Measurements from ENCODE around the gene TKT. TPM values are rescaled to one million over a fixed set of nuclear protein-coding genes. Genes with fewer than 3 reads are reported as not detected.
"Not testable (repeated sequence)": the region's sequence is repeated elsewhere in the genome, so short reads cannot be mapped to it uniquely, and the experiment has no call there.

Gene TKT, protein sequence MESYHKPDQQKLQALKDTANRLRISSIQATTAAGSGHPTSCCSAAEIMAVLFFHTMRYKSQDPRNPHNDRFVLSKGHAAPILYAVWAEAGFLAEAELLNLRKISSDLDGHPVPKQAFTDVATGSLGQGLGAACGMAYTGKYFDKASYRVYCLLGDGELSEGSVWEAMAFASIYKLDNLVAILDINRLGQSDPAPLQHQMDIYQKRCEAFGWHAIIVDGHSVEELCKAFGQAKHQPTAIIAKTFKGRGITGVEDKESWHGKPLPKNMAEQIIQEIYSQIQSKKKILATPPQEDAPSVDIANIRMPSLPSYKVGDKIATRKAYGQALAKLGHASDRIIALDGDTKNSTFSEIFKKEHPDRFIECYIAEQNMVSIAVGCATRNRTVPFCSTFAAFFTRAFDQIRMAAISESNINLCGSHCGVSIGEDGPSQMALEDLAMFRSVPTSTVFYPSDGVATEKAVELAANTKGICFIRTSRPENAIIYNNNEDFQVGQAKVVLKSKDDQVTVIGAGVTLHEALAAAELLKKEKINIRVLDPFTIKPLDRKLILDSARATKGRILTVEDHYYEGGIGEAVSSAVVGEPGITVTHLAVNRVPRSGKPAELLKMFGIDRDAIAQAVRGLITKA
- total RNA-seq (2014; rRNA removed; shearing (Covaris generic)): 182 and 278 TPM in 2 replicates

DNA sequence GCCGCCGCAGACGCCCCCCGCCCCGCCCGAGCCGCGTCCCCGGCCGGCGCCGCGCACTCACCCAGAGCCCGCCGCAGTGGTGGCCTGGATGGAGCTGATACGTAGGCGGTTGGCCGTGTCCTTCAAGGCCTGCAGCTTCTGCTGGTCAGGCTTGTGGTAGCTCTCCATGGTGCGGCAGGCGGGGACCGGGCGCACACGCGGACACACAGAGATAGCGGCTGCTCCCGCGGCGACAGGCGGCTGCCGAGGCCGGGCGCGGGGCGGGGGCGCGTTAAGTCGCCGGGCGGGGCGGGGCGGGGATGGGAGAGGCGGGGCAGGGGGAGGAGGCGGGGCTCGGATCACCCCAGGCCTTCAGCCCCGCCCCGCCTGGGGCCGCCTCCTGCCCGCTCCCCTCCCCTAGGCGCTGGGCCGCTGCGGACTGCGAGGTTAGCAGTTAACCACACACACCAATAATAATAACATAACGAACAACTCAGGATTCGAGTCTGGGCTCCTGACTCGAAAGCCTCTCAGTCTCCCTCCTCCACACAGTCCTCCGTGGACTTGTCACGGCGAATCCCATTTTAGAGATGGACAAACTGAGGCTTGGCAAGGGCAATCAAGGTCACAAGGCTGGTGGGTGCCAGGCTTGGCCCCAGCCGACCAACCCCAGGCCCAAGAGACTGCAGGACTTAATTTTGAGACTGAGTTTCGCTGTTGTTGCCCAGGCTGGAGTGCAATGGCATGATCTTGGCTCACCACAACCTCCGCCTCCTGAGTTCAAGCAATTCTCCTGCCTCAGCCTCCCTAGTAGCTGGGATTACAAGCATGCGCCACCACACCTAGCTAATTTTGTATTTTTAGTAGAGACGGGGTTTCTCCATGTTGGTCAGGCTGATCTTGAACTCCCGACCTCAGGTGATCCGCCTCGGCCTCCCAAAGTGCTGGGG is at the start of gene TKT:
TKT (minus strand) TSS at position 248 of the 929 bp plus-strand sequence; CDS start at position 168, 80 bp downstream.
- H3K4me3 ChIP-seq: peak within 1 kb of the TSS; percentile 98
- no peaks in the 10 kb centered on the region for H3K27me3 ChIP-seq (replicated peaks)
- peaks cover 38% of the 10 kb centered on the region for H3K36me3 ChIP-seq
- peak within 1 kb of the TSS; percentile 39; the same call in 1 of the 2 replicates for H3K27ac ChIP-seq
- peak; percentile 59 to 84 for DNase-seq (ENCODE audit: low read depth in 1 of 2, low spot score in 2 of 2)
- H3K9me3 ChIP-seq (replicated peaks): no peaks in the 10 kb centered on the region
- H3K4me1 ChIP-seq (replicated peaks): peaks cover 29% of the 10 kb centered on the region

DNA sequence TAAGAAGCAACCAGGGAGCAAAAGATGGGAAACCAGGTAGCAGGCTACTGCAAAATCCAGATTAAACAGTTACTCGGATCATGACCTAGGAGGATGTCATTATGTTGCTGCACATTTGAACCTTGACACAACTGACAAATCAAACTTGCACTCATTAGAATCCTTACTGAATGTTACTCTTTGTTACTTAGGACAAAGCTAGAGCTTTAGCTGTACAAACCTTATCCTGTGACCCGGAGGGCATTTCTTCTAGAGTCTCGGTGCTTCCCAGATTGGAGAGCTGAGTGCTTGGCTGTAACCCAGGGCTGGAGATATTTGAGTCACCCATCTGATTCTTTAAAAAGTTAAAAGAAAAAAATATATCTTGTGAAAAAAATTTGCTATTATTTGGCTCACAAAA is 48.1 kb upstream of the TKT start:
- H3K27me3 ChIP-seq (replicated peaks): no peaks in the 10 kb centered on the region
- peaks cover 5% of the 10 kb centered on the region for H3K4me1 ChIP-seq (replicated peaks)
- peaks cover 44% of the 10 kb centered on the region for H3K36me3 ChIP-seq
- H3K9me3 ChIP-seq (replicated peaks): no peaks in the 10 kb centered on the region
- no peak overlapping the region for H3K27ac ChIP-seq
- H3K4me3 ChIP-seq: no peak overlapping the region
- no peak for DNase-seq (ENCODE audit: low read depth in 1 of 2, low spot score in 2 of 2)

DNA sequence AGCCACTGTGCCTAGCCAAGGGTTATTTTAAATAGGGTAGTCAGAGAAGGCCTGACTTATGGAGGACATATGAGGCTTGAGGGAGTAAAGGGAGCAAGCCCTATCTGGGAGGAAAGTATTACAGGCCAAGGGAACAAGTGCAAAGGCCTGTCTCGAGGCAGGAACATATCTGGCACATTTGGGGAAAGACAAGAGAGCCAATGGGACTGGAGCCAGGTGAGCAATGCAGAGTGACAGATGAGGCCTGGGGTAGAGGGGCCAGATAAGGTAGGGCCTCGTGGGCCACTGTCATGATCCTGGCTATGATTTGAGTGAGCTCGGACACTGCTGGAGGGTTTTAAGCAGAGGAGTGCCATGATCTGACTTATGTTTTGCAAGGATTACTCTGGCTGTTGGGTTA is 47.7 kb upstream of the TKT start:
- Histone ChIP-seq H3K9me3 (replicated peaks) (no peaks in the 10 kb centered on the region), H3K36me3 (peaks cover 44% of the 10 kb centered on the region), H3K27me3 (replicated peaks) (no peaks in the 10 kb centered on the region), H3K4me3 (no peak overlapping the region), H3K27ac (no peak overlapping the region), H3K4me1 (replicated peaks) (peaks cover 5% of the 10 kb centered on the region)
- no peak for DNase-seq (ENCODE audit: low read depth in 1 of 2, low spot score in 2 of 2)

GRCh38 chr3:53300826-53301225 is 45.0 kb upstream of the TKT start:
- no peaks in the 10 kb centered on the region for H3K9me3 ChIP-seq (replicated peaks)
- no peak overlapping the region for H3K4me3 ChIP-seq
- H3K36me3 ChIP-seq: peaks cover 43% of the 10 kb centered on the region
- H3K27me3 ChIP-seq (replicated peaks): no peaks in the 10 kb centered on the region
- H3K27ac ChIP-seq: no peak overlapping the region
- no peak for DNase-seq (ENCODE audit: low read depth in 1 of 2, low spot score in 2 of 2)
- peaks cover 5% of the 10 kb centered on the region for H3K4me1 ChIP-seq (replicated peaks)

GRCh38 chr3:53299611-53300023 is 43.8 kb upstream of the TKT start:
- H3K27ac ChIP-seq; H3K4me3 ChIP-seq; H3K27me3 ChIP-seq (replicated peaks); H3K4me1 ChIP-seq (replicated peaks); H3K9me3 ChIP-seq (replicated peaks): not testable (repeated sequence)
- DNase-seq (ENCODE audit: low read depth in 1 of 2, low spot score in 2 of 2): peak in 1 of 2 experiments; percentile 44
- H3K36me3 ChIP-seq: peaks cover 43% of the 10 kb centered on the region

GRCh38 chr3:53295410-53295809 is 39.6 kb upstream of the TKT start:
- no peak overlapping the region for H3K27ac ChIP-seq
- DNase-seq (ENCODE audit: low read depth in 1 of 2, low spot score in 2 of 2): no peak
- H3K4me1 ChIP-seq (replicated peaks): peaks cover 5% of the 10 kb centered on the region
- H3K27me3 ChIP-seq (replicated peaks): no peaks in the 10 kb centered on the region
- no peak overlapping the region for H3K4me3 ChIP-seq
- no peaks in the 10 kb centered on the region for H3K9me3 ChIP-seq (replicated peaks)
- H3K36me3 ChIP-seq: peaks cover 24% of the 10 kb centered on the region

DNA sequence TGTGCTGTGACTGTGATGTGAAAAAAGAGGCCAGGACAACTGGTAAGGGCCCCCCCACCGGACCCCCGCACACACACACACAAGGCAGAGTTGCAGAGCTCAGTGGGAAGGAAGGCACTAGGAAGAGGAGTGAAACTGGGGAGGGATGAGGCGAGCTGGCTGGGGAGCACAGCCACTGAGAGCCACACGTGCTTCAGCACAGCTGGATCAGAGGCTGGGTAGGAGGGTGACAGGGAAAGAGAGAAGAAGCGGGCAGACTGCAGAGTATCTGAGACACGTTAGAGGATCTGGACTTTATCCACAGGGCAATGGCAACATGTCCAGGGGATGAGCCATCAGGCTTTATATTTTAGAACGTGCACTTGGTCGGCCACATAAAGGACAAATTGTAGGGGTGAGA is 38.0 kb upstream of the TKT start:
- Histone ChIP-seq H3K4me1 (replicated peaks) (no peaks in the 10 kb centered on the region), H3K27ac (no peak overlapping the region), H3K9me3 (replicated peaks) (no peaks in the 10 kb centered on the region), H3K36me3 (peaks cover 19% of the 10 kb centered on the region), H3K4me3 (no peak overlapping the region), H3K27me3 (replicated peaks) (no peaks in the 10 kb centered on the region)
- DNase-seq (ENCODE audit: low read depth in 1 of 2, low spot score in 2 of 2): no peak

DNA sequence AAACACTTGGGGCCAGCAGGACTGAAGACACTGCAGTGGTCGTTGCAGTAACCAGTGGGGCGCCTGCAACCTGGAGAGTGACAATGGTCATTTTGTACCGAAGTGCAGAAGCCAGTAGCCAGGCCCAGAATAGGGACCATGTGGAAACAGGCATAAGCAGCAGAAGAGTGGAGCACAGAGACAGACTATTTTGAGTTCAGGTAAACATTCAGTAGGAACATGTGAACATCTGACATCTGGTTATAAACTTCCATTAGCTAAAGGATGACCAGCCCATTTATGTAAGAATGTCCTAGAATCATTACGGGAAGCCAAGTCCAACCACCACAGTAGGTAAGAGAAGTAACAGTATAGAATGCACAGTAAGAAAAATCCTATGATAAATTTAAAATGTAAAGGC is 32.4 kb upstream of the TKT start:
- no peak overlapping the region for H3K27ac ChIP-seq
- no peaks in the 10 kb centered on the region for H3K27me3 ChIP-seq (replicated peaks)
- H3K36me3 ChIP-seq: peaks cover 28% of the 10 kb centered on the region
- H3K4me1 ChIP-seq (replicated peaks): no peaks in the 10 kb centered on the region
- H3K4me3 ChIP-seq: no peak overlapping the region
- H3K9me3 ChIP-seq (replicated peaks): no peaks in the 10 kb centered on the region
- no peak for DNase-seq (ENCODE audit: low read depth in 1 of 2, low spot score in 2 of 2)

DNA sequence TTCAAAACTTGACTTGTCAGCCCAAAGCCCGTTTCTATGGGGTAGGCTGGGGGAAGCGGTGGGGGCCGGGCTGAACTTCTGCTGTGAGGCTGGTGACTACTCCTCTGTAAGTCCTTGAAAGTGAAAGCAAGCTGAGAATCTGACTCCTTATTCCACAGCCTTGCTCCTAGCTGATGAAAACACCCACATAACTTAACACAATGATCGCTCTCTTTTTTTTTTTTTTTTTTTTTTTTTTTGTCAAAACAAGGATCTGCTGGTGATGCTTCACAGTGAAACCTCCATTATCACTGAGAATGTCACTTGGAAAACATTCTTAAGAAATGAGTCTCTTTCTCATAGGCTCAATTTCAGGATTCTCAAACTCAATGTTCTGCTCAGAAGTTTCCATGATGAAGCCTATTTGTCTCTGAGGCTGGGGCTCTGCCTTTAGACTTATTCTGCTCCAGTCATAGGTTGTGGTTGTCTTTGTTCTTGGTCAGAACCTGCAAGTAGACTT is 31.4 kb upstream of the TKT start:
- H3K9me3 ChIP-seq (replicated peaks): no peaks in the 10 kb centered on the region
- DNase-seq (ENCODE audit: low read depth in 1 of 2, low spot score in 2 of 2): no peak
- H3K4me1 ChIP-seq (replicated peaks): no peaks in the 10 kb centered on the region
- H3K27ac ChIP-seq: no peak overlapping the region
- no peaks in the 10 kb centered on the region for H3K27me3 ChIP-seq (replicated peaks)
- H3K4me3 ChIP-seq: no peak overlapping the region
- peaks cover 28% of the 10 kb centered on the region for H3K36me3 ChIP-seq

DNA sequence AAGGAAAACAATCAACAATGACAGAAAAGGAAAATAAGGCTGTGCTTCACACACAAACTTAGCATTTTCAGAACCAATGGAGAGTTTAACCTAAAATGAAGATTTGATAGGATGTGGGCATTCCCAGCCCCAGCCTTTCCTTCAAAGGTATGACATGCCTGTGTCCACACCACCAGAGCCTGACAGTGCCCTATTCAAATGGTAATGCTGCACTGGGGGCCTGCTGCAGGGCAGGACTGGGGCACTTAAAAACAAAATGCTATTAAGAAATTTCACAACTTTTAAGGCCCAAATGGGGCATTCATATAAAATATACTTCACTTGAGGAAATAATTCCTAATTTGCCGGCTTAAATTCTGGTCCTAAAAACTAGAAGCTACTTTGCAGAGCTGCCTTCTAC is 30.9 kb upstream of the TKT start:
- no peak overlapping the region for H3K27ac ChIP-seq
- no peak overlapping the region for H3K4me3 ChIP-seq
- no peaks in the 10 kb centered on the region for H3K4me1 ChIP-seq (replicated peaks)
- no peak for DNase-seq (ENCODE audit: low read depth in 1 of 2, low spot score in 2 of 2)
- peaks cover 25% of the 10 kb centered on the region for H3K36me3 ChIP-seq
- no peaks in the 10 kb centered on the region for H3K9me3 ChIP-seq (replicated peaks)
- H3K27me3 ChIP-seq (replicated peaks): no peaks in the 10 kb centered on the region

- Histone ChIP-seq H3K4me3 (no peak overlapping the region), H3K36me3 (peaks cover 15% of the 10 kb centered on the region), H3K9me3 (replicated peaks) (no peaks in the 10 kb centered on the region), H3K4me1 (replicated peaks) (no peaks in the 10 kb centered on the region), H3K27me3 (replicated peaks) (no peaks in the 10 kb centered on the region), H3K27ac (no peak overlapping the region)
- no peak for DNase-seq (ENCODE audit: low read depth in 1 of 2, low spot score in 2 of 2)
Measured at GRCh38 chr3:53282581-53282980, 26.8 kb upstream of the TKT start.

GRCh38 chr3:53278667-53279066 is 22.8 kb upstream of the TKT start:
- DNase-seq (ENCODE audit: low read depth in 1 of 2, low spot score in 2 of 2): no peak
- H3K36me3 ChIP-seq: no peaks in the 10 kb centered on the region
- no peaks in the 10 kb centered on the region for H3K9me3 ChIP-seq (replicated peaks)
- no peaks in the 10 kb centered on the region for H3K4me1 ChIP-seq (replicated peaks)
- H3K27me3 ChIP-seq (replicated peaks): no peaks in the 10 kb centered on the region
- no peak overlapping the region for H3K4me3 ChIP-seq
- H3K27ac ChIP-seq: no peak overlapping the region

DNA sequence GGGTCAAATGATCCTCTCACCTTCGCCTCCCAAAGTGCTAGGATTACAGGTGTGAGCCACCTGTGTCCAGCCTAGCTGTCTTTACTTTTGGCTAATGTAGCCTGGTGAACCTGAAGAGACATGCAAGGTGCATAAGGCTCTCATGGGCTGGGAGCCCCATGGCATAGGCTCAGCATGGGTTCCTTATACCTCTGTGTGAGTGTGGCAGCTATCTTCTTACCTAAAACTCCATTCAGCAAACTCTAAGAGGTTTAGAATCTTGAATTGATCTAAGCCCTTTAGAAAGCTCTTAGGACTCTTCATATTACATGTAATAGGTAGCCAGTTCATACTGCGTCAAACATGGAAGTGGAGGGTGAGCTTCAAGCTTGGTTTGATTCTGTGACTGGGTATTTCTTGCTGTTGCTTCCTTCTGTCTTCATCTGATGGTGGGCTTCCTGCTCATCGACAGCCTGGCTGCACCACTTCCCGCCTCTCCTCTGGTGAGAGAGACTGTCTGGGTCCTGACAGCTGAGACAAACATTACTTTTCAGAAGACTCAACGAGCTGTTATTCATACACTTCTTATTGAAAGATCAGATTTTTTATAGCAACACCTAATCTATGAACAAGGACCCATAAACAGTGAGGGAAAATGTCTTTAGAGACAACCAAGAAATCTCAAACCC is 19.2 kb upstream of the TKT start:
- H3K9me3 ChIP-seq (replicated peaks): no peaks in the 10 kb centered on the region
- H3K4me1 ChIP-seq (replicated peaks): peaks cover 13% of the 10 kb centered on the region
- H3K4me3 ChIP-seq: no peak overlapping the region
- H3K36me3 ChIP-seq: no peaks in the 10 kb centered on the region
- no peak overlapping the region for H3K27ac ChIP-seq
- H3K27me3 ChIP-seq (replicated peaks): no peaks in the 10 kb centered on the region
- no peak for DNase-seq (ENCODE audit: low read depth in 1 of 2, low spot score in 2 of 2)

Data from SJSA1 (cell line).